Panc1 (cell line): Measurements from ENCODE around the gene AOC2.

Experiments
- CTCF ChIP-seq: fragments of 450-650 bp; IDR thresholded peaks from 2 replicates; pipeline ENCODE4 v1.5.1; 2017; ENCODE audit warnings: mild to moderate bottlenecking
- POLR2AphosphoS5 ChIP-seq: IDR thresholded peaks from 2 replicates; pipeline ENCODE4 v1.6.1; 2012; ENCODE audit warnings: mild to moderate bottlenecking, low read depth, low read length, moderate library complexity
- SIN3A ChIP-seq: IDR thresholded peaks from 2 replicates; pipeline ENCODE4 v1.6.1; 2012; ENCODE audit warnings: low read depth, mild to moderate bottlenecking, low read length, moderate library complexity, borderline replicate concordance; ENCODE audit not compliant: insufficient read depth

GRCh38 chr17:42886283-42887176 is 42.1 kb downstream of the AOC2 start:
- no peak for TF ChIP-seq CTCF
- TF ChIP-seq POLR2AphosphoS5, result no peak
- no peak for TF ChIP-seq SIN3A
